Suprapubic skin (tissue), 4 donors: ENCODE results near the gene C2orf42. TPM values are rescaled to one million over a fixed set of nuclear protein-coding genes. Genes with fewer than 3 reads are reported as not detected.
"Not testable (repeated sequence)": the region's sequence is repeated elsewhere in the genome, so short reads cannot be mapped to it uniquely, and the experiment has no call there.

Experiments
- DNase-seq, 2 donors: peaks; one replicate each; pipeline ENCODE4 v3.0.0-alpha.2; 2019; ENCODE audit warnings: low spot score in 2 of 2
- H3K27ac ChIP-seq: fragments of 200-600 bp; sonication (generic); one replicate; pipeline ENCODE4 v1.5.1; 2019
- H3K27me3 ChIP-seq: fragments of 200-600 bp; sonication (generic); one replicate; pipeline ENCODE4 v1.5.1; 2019
- H3K36me3 ChIP-seq: fragments of 200-600 bp; sonication (generic); one replicate; pipeline ENCODE4 v1.5.1; 2019
- H3K4me1 ChIP-seq: fragments of 200-600 bp; sonication (generic); one replicate; pipeline ENCODE4 v1.5.1; 2019
- H3K4me3 ChIP-seq: fragments of 200-600 bp; sonication (generic); one replicate; pipeline ENCODE4 v1.5.1; 2019; ENCODE audit warnings: mild to moderate bottlenecking
- H3K9me3 ChIP-seq: fragments of 200-600 bp; sonication (generic); one replicate; pipeline ENCODE4 v1.5.1; 2019
- EP300 ChIP-seq: sonication (generic); formaldehyde crosslinking; IDR thresholded peaks from one replicate; pipeline ENCODE4 v1.6.1; 2017; ENCODE audit warnings: antibody characterized with exemption
- POLR2A ChIP-seq, 2 donors: fragments of 450-650 bp; IDR thresholded peaks; one replicate each; pipeline ENCODE4 v1.6.1; 2017; ENCODE audit warnings: antibody characterized with exemption in 2 of 2, mild to moderate bottlenecking in 2 of 2, moderate library complexity in 2 of 2
- POLR2AphosphoS5 ChIP-seq, 3 donors: sonication (generic); formaldehyde crosslinking; IDR thresholded peaks; one replicate each; pipeline ENCODE4 v1.6.1; 2017; ENCODE audit warnings: antibody characterized with exemption in 3 of 3
- WGBS: methylation state at CpG from one replicate; pipeline ENCODE4 v1.1.5; 2018; 5-methylcytosine and 5-hydroxymethylcytosine counted together
- total RNA-seq, 4 donors: library from RNA; depleted of rRNA; stranded (reverse); fragments of >200 nt; gene quantifications; one replicate each; pipeline ENCODE4 v1.1.0, GENCODE V29; 2016
- TF ChIP-seq, protein P1 (sequence below), 2 donors: fragments of 200-600 bp in 1 of 2; fragments of 450-650 bp in 1 of 2; sonication (generic) in 1 of 2; IDR thresholded peaks; one replicate each; pipeline ENCODE4 v1.5.1; 2016 to 2019; ENCODE audit warnings: antibody characterized with exemption in 2 of 2, mild to moderate bottlenecking in 1 of 2, moderate library complexity in 1 of 2

C2orf42 gene
- total RNA-seq, 4 donors from 2014 or later = 12.4 to 21.6 (median 15.3) TPM

DNA sequence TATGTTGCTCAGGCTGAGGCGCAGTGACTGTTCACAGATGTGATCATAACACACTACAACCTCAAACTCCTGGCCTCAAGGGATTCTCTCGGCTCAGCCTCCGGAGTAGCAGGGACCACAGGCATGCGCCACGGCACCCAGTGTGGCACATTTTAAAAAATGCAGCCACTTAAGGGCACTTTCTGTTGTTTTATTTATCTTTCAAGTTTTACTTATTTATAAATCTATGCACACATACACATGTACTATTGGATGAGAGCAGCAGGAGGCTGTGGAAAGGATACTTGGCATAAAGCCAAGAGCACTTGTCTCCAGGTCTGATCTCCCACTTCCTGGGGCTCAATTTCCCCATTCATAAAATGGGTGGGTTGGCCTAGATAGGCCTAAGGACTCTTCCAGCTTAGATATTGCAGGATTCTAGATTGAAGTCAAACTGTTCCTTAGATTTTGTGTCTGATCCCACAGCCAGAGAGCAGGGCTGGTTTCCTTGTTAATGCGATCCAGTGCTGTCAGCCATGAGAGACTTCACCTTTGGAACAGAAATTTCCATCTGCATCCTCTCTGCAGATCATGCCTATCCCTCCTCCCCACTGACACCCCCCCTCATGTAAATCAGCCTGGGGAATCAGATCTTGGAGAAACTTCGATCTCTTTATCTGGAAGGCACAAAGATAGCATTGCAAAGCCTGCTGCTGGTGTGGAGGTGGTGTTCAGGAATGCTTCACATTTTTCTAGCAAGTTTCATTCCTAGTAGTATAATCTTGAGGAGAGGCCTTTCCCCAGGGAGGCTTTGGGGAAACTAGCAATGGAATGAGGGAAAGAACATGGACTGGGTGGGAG, 78.8 kb downstream of the C2orf42 start:
- 80% methylated on average over 7 of the region's 7 CpGs for WGBS
- no peak overlapping the region for H3K27ac ChIP-seq

DNA sequence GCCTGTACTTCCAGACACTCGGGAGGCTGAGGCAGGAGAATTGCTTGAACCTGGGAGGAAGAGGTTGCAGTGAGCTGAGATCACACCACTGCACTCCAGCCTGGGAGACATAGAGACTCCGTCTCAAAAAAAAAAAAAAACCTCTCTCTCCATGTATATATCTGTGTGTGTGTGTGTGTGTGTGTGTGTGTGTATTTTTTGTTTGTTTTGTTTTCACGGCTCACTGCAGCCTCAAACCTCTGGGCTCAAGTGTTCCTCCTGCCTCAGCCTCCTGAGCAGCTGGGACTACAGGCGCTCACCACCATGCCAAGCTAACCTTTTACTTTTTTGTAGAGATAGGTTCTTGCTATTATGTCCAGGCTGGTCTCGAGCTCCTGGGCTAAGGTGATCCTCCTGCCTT, 80.4 kb downstream of the C2orf42 start:
- not testable (repeated sequence) for H3K4me3 ChIP-seq, H3K9me3 ChIP-seq, H3K27ac ChIP-seq, H3K27me3 ChIP-seq, H3K36me3 ChIP-seq, DNase-seq
- whole genome bisulfite sequencing = 86% methylated on average over 5 of the region's 5 CpGs
- peaks cover 13% of the 10 kb centered on the region for H3K4me1 ChIP-seq

More for the DNA sequence above, 78.8 kb downstream of the C2orf42 start:
- Histone ChIP-seq H3K9me3 (no peaks in the 10 kb centered on the region), H3K36me3 (no peaks in the 10 kb centered on the region), H3K4me1 (peaks cover 13% of the 10 kb centered on the region), H3K27me3 (no peaks in the 10 kb centered on the region), H3K4me3 (no peak overlapping the region)
- no peak for DNase-seq
- TF ChIP-seq EP300 (no peak), POLR2AphosphoS5 (IDR thresholded peaks at IDR 0.05) (no peak), POLR2A (IDR thresholded peaks at IDR 0.05) (no peak)
- TF ChIP-seq, protein P1, sequence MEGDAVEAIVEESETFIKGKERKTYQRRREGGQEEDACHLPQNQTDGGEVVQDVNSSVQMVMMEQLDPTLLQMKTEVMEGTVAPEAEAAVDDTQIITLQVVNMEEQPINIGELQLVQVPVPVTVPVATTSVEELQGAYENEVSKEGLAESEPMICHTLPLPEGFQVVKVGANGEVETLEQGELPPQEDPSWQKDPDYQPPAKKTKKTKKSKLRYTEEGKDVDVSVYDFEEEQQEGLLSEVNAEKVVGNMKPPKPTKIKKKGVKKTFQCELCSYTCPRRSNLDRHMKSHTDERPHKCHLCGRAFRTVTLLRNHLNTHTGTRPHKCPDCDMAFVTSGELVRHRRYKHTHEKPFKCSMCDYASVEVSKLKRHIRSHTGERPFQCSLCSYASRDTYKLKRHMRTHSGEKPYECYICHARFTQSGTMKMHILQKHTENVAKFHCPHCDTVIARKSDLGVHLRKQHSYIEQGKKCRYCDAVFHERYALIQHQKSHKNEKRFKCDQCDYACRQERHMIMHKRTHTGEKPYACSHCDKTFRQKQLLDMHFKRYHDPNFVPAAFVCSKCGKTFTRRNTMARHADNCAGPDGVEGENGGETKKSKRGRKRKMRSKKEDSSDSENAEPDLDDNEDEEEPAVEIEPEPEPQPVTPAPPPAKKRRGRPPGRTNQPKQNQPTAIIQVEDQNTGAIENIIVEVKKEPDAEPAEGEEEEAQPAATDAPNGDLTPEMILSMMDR (IDR thresholded peaks at IDR 0.05) = no peak

DNA sequence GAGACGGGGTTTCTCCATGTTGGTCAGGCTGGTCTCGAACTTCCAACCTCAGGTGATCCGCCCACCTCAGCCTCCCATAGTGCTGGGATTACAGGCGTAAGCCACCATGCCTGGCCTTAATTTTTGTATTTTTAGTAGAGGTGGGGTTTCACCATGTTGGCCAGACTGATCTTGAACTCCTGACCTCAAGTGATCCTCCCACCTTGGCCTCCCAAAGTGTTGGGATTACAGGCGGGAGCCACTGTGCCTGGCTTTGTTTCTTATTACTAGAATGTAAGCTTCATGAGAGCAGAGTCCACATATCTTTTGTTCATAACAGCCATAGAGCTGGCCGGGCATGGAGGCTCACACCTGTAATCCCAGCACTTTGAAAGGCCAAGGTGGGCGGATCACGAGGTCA, 84.7 kb downstream of the C2orf42 start:
- peak; percentile 24 to 29 for DNase-seq
- H3K36me3 ChIP-seq, H3K27ac ChIP-seq, H3K9me3 ChIP-seq, H3K27me3 ChIP-seq, H3K4me3 ChIP-seq: not testable (repeated sequence)
- WGBS = 96% methylated on average over 8 of the region's 8 CpGs
- H3K4me1 ChIP-seq = peaks cover 26% of the 10 kb centered on the region

DNA sequence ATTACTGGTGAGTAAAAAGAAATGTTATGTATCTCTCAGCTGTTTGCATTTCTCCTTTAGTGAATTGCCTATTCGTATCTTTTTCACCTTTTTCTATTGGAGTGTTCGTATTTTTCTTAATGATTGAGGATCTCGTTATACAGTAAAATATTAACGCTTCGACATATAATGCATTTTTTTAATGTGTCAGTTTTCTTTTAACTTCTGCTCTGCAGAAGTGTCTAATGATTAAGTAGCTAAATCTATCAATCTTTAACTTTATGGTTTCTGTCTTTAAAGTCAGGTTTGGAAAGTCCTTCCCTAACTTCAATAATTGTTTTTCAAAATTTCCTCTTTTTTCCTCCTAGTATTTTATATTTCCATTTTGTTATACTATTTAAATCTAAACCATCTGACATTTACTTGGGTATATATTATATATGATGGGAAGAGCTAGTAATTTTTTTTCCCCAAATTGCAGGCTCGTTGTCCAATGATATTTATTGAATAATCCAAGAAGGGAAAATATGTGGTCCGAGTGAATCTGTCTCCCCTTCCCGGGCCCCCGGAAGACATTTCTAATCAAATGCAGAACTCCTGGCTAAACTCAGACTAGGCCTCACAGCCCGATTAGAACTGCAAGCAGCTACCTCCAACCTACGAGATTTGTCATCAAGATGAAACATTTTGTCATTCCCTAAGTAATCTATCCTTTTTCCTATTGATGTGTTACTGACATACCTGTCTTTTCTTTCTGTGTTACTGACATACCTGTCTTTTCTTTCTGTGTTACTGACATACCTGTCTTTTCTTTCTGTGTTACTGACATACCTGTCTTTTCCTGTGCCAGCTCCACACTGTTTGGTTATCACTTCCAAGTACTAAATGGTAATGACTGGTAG, 86.3 kb downstream of the C2orf42 start:
- H3K36me3 ChIP-seq = no peaks in the 10 kb centered on the region
- no peaks in the 10 kb centered on the region for H3K27me3 ChIP-seq
- H3K4me1 ChIP-seq = peaks cover 26% of the 10 kb centered on the region
- WGBS = 55% methylated on average over 11 of the region's 11 CpGs
- TF ChIP-seq, protein P1 (IDR thresholded peaks at IDR 0.05) = no peak
- no peak for TF ChIP-seq POLR2AphosphoS5 (IDR thresholded peaks at IDR 0.05)
- no peak for TF ChIP-seq POLR2A (IDR thresholded peaks at IDR 0.05)
- no peak for TF ChIP-seq EP300
- DNase-seq = no peak
- H3K9me3 ChIP-seq = no peaks in the 10 kb centered on the region
- no peak overlapping the region for H3K4me3 ChIP-seq
- no peak overlapping the region for H3K27ac ChIP-seq

DNA sequence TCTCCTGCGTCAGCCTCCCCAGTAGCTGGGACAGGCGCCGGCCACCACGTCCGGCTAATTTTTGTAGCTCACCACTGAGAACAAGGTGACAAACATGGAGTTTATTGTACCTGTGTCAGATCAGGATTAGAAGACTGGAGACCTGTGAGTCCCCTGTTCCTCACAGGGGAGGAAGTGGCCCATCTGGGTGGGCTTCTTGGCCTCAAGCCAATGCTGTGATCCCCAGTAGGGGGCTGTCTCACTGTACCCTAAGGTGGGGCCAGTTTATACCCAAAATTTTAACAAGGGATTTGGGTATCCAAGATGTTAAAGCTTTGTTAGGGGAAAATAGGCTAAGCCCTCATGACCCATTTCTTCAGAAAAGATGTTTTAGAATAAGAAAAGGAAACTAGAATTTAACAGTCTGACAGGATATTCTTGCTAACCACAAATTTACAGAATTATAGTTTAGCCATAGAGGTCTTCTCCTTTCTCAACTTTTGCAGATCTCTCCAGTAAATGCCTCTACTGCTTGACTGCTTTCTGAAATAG, 87.2 kb downstream of the C2orf42 start:
- Histone ChIP-seq H3K36me3 (no peaks in the 10 kb centered on the region), H3K27me3 (no peaks in the 10 kb centered on the region), H3K27ac (no peak overlapping the region), H3K4me3 (no peak overlapping the region), H3K9me3 (no peaks in the 10 kb centered on the region), H3K4me1 (peaks cover 21% of the 10 kb centered on the region)
- no peak for DNase-seq
- no peak for TF ChIP-seq POLR2A (IDR thresholded peaks at IDR 0.05)
- TF ChIP-seq EP300 = no peak
- TF ChIP-seq POLR2AphosphoS5 (IDR thresholded peaks at IDR 0.05) = no peak
- TF ChIP-seq, protein P1 (IDR thresholded peaks at IDR 0.05) = no peak
- 88% methylated on average over 5 of the region's 5 CpGs for WGBS

DNA sequence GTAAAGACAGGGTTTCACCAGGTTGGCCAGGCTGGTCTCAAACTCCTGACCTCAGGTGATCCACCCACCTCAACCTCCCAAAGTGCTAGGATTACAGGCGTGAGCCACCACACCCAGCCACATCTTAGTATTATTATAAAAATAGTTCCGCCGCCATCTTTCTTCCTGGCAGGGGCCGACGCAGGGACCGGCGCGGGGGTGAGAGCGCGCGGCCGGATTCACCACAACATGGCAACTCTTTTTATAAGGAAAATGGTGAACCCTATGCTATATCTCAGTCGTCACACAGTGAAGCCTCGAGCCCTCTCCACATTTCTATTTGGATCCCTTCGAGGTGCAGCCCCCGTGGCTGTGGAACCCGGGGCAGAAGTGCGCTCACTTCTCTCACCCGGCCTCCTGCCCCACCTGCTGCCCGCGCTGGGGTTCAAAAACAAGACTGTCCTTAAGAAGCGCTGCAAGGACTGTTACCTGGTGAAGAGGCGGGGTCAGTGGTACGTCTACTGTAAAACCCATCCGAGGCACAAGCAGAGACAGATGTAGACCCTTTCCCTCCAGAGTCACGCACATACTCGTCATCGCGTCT, 88.4 kb downstream of the C2orf42 start:
- DNase-seq = peak; percentile 32 to 72
- WGBS = 94% methylated on average over 29 of the region's 29 CpGs
- H3K4me1 ChIP-seq = peaks cover 14% of the 10 kb centered on the region
- H3K27ac ChIP-seq, H3K36me3 ChIP-seq, H3K27me3 ChIP-seq, H3K9me3 ChIP-seq, H3K4me3 ChIP-seq: not testable (repeated sequence)

DNA sequence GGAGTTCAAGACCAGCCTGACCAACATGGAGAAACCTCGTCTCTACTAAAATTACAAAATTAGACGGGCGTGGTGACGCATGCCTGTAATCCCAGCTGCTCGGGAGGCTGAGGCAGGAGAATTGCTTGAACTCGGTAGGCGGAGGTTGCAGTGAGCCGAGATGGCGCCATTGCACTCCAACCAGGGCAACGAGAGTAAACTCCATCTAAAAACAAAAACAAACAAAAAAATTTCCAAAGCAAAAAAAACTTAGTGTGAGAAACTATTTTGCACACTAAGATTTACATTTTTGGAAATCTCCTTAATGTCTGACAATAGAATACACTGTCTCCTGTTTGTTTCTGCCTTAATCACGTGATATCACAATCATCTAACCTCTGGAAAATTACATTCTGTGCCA, 89.1 kb downstream of the C2orf42 start:
- 92% methylated on average over 11 of the region's 11 CpGs for WGBS
- H3K4me1 ChIP-seq = peaks cover 14% of the 10 kb centered on the region
- not testable (repeated sequence) for DNase-seq, H3K9me3 ChIP-seq, H3K27me3 ChIP-seq, H3K27ac ChIP-seq, H3K4me3 ChIP-seq, H3K36me3 ChIP-seq
